ENCODE measurements around the gene EVI2B.
"Not testable (repeated sequence)": the region's sequence is repeated elsewhere in the genome, so short reads cannot be mapped to it uniquely, and the experiment has no call there.

Gene EVI2B

DNA sequence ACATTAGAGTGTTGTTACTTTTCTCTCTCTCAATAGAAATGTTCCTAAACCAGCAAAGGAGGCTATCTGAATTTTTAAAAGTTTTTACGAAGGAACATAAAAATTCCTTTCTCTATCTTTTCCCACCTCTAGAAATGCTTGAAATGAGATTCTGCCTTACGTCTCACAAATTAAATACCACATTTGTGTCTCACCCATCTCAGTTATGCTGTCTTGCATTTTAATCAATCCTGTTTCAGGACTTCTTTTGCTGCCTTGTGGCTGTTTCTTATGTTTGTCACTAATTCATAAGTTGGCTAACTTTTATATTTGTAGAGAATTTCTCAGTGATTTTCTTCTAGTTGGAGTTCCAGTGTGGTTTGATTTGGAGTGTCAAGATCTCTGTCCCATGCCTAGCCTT, 20.3 kb downstream of the EVI2B start:
- DNase-seq (ENCODE audit: low read depth, low spot score): no peak
- Histone ChIP-seq H3K4me3 (ENCODE audit: low read length) (no peak overlapping the region), H3K27me3 (ENCODE audit: control insufficient read depth, insufficient read depth, low read length) (no peaks in the 10 kb centered on the region), H3K9me3 (ENCODE audit: control insufficient read depth, insufficient read depth, low read length) (no peaks in the 10 kb centered on the region), H3K27ac (ENCODE audit: low read length) (no peak overlapping the region), H3K4me1 (ENCODE audit: control insufficient read depth, insufficient read depth, low read length) (no peaks in the 10 kb centered on the region), H3K36me3 (ENCODE audit: control insufficient read depth, insufficient read depth, low read length) (no peaks in the 10 kb centered on the region)
- WGBS (ENCODE audit: insufficient coverage, insufficient read length): no CpG with 5 or more reads among the region's 2 CpGs

DNA sequence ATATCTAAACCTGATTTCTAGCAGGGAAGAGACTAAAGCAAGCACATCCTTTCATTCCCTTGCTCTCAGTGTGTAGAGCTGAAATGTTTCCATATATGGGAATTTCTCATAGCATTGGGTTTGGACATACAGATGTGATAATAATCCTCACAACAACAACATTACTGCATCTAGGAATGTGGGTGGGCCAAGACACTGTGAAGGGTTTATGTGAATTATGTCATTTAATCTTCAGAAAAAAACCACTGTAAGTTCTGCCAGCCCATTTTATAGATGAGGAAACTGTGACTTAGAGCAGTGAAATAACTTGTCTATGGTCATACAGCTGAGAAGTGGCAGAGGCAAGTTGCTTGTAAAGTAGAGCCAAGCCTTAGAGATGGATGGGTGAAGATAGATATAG, 22.0 kb downstream of the EVI2B start:
- Histone ChIP-seq H3K9me3 (ENCODE audit: control insufficient read depth, insufficient read depth, low read length) (no peaks in the 10 kb centered on the region), H3K27ac (ENCODE audit: low read length) (no peak overlapping the region), H3K4me1 (ENCODE audit: control insufficient read depth, insufficient read depth, low read length) (no peaks in the 10 kb centered on the region), H3K36me3 (ENCODE audit: control insufficient read depth, insufficient read depth, low read length) (no peaks in the 10 kb centered on the region), H3K27me3 (ENCODE audit: control insufficient read depth, insufficient read depth, low read length) (no peaks in the 10 kb centered on the region), H3K4me3 (ENCODE audit: low read length) (no peak overlapping the region)
- no peak for DNase-seq (ENCODE audit: low read depth, low spot score)

DNA sequence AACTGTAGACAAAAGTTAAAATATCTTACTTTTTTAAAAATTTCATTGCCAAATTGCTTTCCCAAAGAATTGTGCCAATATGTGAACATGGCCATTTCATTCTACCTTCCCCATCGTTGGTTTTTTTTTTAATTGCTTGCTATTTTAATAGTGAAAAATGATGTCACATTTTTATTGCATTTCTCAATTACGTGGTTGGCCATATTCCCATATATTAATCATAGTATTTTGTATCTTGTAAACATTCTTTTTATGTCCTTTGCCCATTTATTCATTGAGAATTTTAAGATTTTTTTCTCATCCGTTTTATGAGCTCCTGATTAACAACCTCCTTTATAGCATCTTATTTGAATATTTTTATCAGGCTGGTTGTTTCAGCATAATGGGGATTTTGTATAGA, 24.1 kb downstream of the EVI2B start:
- Histone ChIP-seq H3K4me3 (ENCODE audit: low read length) (no peak overlapping the region), H3K27me3 (ENCODE audit: control insufficient read depth, insufficient read depth, low read length) (no peaks in the 10 kb centered on the region), H3K9me3 (ENCODE audit: control insufficient read depth, insufficient read depth, low read length) (no peaks in the 10 kb centered on the region), H3K4me1 (ENCODE audit: control insufficient read depth, insufficient read depth, low read length) (no peaks in the 10 kb centered on the region), H3K36me3 (ENCODE audit: control insufficient read depth, insufficient read depth, low read length) (no peaks in the 10 kb centered on the region), H3K27ac (ENCODE audit: low read length) (no peak overlapping the region)
- no peak for DNase-seq (ENCODE audit: low read depth, low spot score)
- no CpG with 5 or more reads among the region's 3 CpGs for WGBS (ENCODE audit: insufficient coverage, insufficient read length)

DNA sequence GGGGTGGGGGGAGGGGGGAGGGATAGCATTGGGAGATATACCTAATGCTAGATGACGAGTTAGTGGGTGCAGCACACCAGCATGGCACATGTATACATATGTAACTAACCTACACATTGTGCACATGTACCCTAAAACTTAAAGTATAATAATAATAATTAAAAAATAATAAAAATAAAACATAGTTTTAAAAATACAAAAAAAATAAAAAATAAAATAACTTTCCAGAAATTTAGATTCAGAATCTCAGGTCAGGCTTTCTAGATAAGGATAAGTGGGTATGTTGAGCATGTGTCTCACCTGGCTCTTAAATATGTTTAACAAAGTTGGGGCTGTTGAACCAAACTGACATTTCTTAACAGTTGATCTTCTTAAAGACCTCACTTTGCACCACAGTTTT, 25.9 kb downstream of the EVI2B start:
- H3K4me3 ChIP-seq (ENCODE audit: low read length); H3K9me3 ChIP-seq (ENCODE audit: control insufficient read depth, insufficient read depth, low read length); DNase-seq (ENCODE audit: low read depth, low spot score); H3K4me1 ChIP-seq (ENCODE audit: control insufficient read depth, insufficient read depth, low read length); H3K27me3 ChIP-seq (ENCODE audit: control insufficient read depth, insufficient read depth, low read length); H3K27ac ChIP-seq (ENCODE audit: low read length); H3K36me3 ChIP-seq (ENCODE audit: control insufficient read depth, insufficient read depth, low read length): not testable (repeated sequence)
- WGBS (ENCODE audit: insufficient coverage, insufficient read length): no CpG with 5 or more reads among the region's 1 CpG

DNA sequence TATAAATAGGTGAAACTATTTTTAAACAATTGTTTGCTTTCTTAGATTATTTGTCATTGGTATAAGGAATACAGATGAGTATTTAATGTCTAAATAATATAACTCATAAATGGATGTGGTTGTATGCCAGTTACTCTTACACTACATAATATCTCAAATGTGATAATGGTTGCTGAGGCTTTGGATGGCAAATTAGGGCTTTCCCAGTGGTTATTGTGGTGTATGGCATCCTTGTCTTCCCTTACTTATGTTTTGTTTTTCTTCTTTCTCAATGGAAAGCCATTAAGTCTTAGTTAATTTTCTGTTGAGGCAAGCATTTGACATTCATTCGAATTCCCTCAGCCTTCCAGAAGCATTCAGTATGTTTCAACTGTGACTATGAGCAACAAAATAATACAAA, 27.3 kb downstream of the EVI2B start:
- no peaks in the 10 kb centered on the region for H3K36me3 ChIP-seq (ENCODE audit: control insufficient read depth, insufficient read depth, low read length)
- no peaks in the 10 kb centered on the region for H3K9me3 ChIP-seq (ENCODE audit: control insufficient read depth, insufficient read depth, low read length)
- H3K4me1 ChIP-seq (ENCODE audit: control insufficient read depth, insufficient read depth, low read length): no peaks in the 10 kb centered on the region
- H3K27me3 ChIP-seq (ENCODE audit: control insufficient read depth, insufficient read depth, low read length): no peaks in the 10 kb centered on the region
- no CpG with 5 or more reads among the region's 1 CpG for WGBS (ENCODE audit: insufficient coverage, insufficient read length)
- DNase-seq (ENCODE audit: low read depth, low spot score): no peak
- H3K27ac ChIP-seq (ENCODE audit: low read length): no peak overlapping the region
- no peak overlapping the region for H3K4me3 ChIP-seq (ENCODE audit: low read length)

DNA sequence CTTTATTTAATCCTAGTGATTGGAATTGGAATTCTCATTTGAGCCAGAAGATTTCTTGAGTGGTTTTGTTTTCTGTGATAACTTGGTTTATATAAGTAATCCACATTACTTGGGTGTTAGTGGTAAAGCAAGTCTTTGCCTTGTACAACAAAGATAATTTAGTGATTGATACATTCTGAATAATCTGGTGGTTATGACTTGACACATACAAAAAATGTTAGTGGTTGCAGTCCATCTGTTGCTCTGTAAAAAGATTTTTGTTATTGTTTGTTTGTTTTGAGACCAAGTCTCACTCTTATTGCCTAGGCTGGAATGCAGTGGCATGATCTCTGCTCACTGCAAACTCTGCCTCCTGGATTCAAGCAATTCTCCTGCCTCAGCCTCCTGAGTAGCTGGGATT, 30.0 kb downstream of the EVI2B start:
- H3K36me3 ChIP-seq (ENCODE audit: control insufficient read depth, insufficient read depth, low read length): no peaks in the 10 kb centered on the region
- H3K9me3 ChIP-seq (ENCODE audit: control insufficient read depth, insufficient read depth, low read length): no peaks in the 10 kb centered on the region
- no peak for DNase-seq (ENCODE audit: low read depth, low spot score)
- no peaks in the 10 kb centered on the region for H3K4me1 ChIP-seq (ENCODE audit: control insufficient read depth, insufficient read depth, low read length)
- no peak overlapping the region for H3K4me3 ChIP-seq (ENCODE audit: low read length)
- no peak overlapping the region for H3K27ac ChIP-seq (ENCODE audit: low read length)
- H3K27me3 ChIP-seq (ENCODE audit: control insufficient read depth, insufficient read depth, low read length): no peaks in the 10 kb centered on the region

DNA sequence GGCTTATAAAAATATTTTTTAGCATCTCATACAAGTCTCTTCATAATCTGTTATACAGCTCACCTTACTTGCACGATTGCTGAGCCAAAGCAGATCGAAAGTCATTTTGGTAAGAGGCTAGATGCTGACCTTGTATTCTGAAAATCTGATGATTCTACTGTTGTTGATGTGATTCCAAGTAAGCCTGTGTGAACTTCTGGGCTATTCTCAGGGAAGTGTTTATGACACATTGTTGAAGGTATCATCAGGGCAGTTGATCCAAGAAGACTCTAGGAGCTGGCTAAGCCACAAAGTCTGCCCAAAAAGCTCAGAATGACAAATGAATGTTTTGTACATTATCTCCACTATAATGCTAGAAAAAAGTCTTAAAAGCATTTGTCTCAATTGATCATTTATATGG, 32.8 kb downstream of the EVI2B start:
- H3K4me3 ChIP-seq (ENCODE audit: low read length): no peak overlapping the region
- no peaks in the 10 kb centered on the region for H3K27me3 ChIP-seq (ENCODE audit: control insufficient read depth, insufficient read depth, low read length)
- no peaks in the 10 kb centered on the region for H3K9me3 ChIP-seq (ENCODE audit: control insufficient read depth, insufficient read depth, low read length)
- H3K4me1 ChIP-seq (ENCODE audit: control insufficient read depth, insufficient read depth, low read length): no peaks in the 10 kb centered on the region
- DNase-seq (ENCODE audit: low read depth, low spot score): no peak
- WGBS (ENCODE audit: insufficient coverage, insufficient read length): no CpG with 5 or more reads among the region's 2 CpGs
- no peak overlapping the region for H3K27ac ChIP-seq (ENCODE audit: low read length)
- H3K36me3 ChIP-seq (ENCODE audit: control insufficient read depth, insufficient read depth, low read length): no peaks in the 10 kb centered on the region

DNA sequence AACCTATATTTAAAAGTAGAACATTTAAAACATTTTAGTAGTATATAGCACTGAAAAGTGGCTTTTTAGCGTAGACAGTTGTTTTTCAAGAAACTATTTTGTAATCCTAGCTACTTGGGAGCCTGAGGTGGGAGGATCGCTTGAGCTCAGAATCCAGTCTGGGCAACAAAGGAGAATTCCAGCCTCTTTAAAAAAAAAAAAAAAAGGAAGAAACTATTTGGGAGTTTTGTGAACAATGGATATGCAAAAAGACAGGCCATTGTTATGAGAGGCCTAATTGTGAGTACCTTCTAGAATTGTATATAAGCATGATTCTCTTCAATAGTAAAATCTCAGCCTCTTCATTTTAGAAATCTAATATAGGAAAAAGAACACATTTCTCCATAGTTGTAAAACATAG, 34.5 kb downstream of the EVI2B start:
- WGBS (ENCODE audit: insufficient coverage, insufficient read length): no CpG with 5 or more reads among the region's 2 CpGs
- H3K27ac ChIP-seq (ENCODE audit: low read length): no peak overlapping the region
- no peaks in the 10 kb centered on the region for H3K9me3 ChIP-seq (ENCODE audit: control insufficient read depth, insufficient read depth, low read length)
- H3K4me3 ChIP-seq (ENCODE audit: low read length): no peak overlapping the region
- no peaks in the 10 kb centered on the region for H3K36me3 ChIP-seq (ENCODE audit: control insufficient read depth, insufficient read depth, low read length)
- H3K4me1 ChIP-seq (ENCODE audit: control insufficient read depth, insufficient read depth, low read length): no peaks in the 10 kb centered on the region
- DNase-seq (ENCODE audit: low read depth, low spot score): no peak
- H3K27me3 ChIP-seq (ENCODE audit: control insufficient read depth, insufficient read depth, low read length): no peaks in the 10 kb centered on the region

DNA sequence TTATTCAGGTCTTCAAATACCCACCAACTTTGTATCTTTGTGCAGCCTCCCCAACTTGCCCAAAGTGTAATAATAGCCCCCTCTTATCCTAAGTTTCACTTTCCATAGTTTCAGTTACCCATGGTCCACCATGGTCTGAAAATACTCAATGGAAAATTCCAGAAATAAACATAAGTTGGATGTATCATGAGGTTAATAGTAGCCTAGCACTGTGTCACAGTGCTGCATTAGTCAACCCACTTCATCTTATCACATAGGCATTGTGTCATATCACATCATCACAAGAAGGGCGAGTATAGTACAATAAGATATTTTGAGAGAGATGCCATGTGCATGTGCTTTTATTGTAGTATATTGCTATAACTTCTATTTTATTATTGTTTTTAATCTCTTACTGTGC, 38.7 kb downstream of the EVI2B start:
- Histone ChIP-seq H3K4me3 (ENCODE audit: low read length) (no peak overlapping the region), H3K9me3 (ENCODE audit: control insufficient read depth, insufficient read depth, low read length) (no peaks in the 10 kb centered on the region), H3K36me3 (ENCODE audit: control insufficient read depth, insufficient read depth, low read length) (no peaks in the 10 kb centered on the region), H3K27ac (ENCODE audit: low read length) (no peak overlapping the region), H3K27me3 (ENCODE audit: control insufficient read depth, insufficient read depth, low read length) (no peaks in the 10 kb centered on the region), H3K4me1 (ENCODE audit: control insufficient read depth, insufficient read depth, low read length) (no peaks in the 10 kb centered on the region)
- WGBS (ENCODE audit: insufficient coverage, insufficient read length): no CpG with 5 or more reads among the region's 1 CpG
- no peak for DNase-seq (ENCODE audit: low read depth, low spot score)

DNA sequence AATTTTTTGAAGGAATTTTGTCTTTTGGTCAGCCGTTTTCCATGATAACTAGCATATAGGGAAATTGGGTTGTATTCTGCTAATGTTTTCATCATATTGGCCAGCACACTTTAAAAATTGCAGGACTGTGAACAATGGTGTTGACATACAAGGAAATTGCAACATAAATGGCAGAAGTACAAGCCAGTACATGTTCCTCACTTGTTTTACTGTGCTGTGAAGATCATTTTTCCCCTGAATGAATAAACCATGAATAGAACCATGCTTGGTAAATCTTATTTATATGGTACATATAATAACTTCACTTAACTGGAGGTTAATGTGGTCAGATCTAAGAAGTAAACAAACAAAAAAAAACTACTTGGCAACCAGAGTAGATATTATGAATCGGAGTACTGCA, 39.6 kb downstream of the EVI2B start:
- H3K27ac ChIP-seq (ENCODE audit: low read length): no peak overlapping the region
- H3K36me3 ChIP-seq (ENCODE audit: control insufficient read depth, insufficient read depth, low read length): no peaks in the 10 kb centered on the region
- no peak for DNase-seq (ENCODE audit: low read depth, low spot score)
- no peaks in the 10 kb centered on the region for H3K27me3 ChIP-seq (ENCODE audit: control insufficient read depth, insufficient read depth, low read length)
- H3K4me1 ChIP-seq (ENCODE audit: control insufficient read depth, insufficient read depth, low read length): peaks cover 1% of the 10 kb centered on the region; the same call in 1 of the 2 replicates
- no peak overlapping the region for H3K4me3 ChIP-seq (ENCODE audit: low read length)
- no peaks in the 10 kb centered on the region for H3K9me3 ChIP-seq (ENCODE audit: control insufficient read depth, insufficient read depth, low read length)
- no CpG with 5 or more reads among the region's 2 CpGs for WGBS (ENCODE audit: insufficient coverage, insufficient read length)

DNA sequence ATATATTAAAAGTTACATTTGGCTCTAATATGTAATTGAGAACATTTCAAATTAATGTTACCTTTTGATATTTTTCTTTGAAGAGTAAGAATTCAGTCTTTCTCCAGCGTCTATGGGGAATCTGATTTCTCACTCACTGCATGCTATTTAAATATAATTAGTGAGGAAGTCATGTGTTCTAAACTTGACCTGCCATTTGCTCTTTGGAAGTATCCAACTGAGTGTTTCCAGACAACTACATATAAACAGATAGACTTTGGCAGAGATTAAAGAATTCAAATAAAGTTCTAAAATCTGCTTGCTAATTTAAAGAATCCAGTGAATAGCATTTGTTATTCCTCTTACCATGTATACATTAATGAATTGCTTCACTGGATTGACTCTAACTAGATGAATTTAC, 40.3 kb downstream of the EVI2B start:
- Histone ChIP-seq H3K9me3 (ENCODE audit: control insufficient read depth, insufficient read depth, low read length) (no peaks in the 10 kb centered on the region), H3K4me1 (ENCODE audit: control insufficient read depth, insufficient read depth, low read length) (peaks cover 1% of the 10 kb centered on the region; the same call in 1 of the 2 replicates), H3K27me3 (ENCODE audit: control insufficient read depth, insufficient read depth, low read length) (no peaks in the 10 kb centered on the region), H3K4me3 (ENCODE audit: low read length) (no peak overlapping the region), H3K27ac (ENCODE audit: low read length) (no peak overlapping the region), H3K36me3 (ENCODE audit: control insufficient read depth, insufficient read depth, low read length) (no peaks in the 10 kb centered on the region)
- DNase-seq (ENCODE audit: low read depth, low spot score): no peak
- WGBS (ENCODE audit: insufficient coverage, insufficient read length): no CpG with 5 or more reads among the region's 1 CpG

All from iPS DF 6.9 (cell line).